Stomach (tissue), 9 donors: ENCODE results near the gene WWOX. TPM values are rescaled to one million over a fixed set of nuclear protein-coding genes. Genes with fewer than 3 reads are reported as not detected.
A peak's percentile ranks its signal among the peaks of the same experiment; 100 is the strongest.

ENCODE experiments used
- DNase-seq, 2 donors: peaks; one replicate each; pipeline versions ENCODE4 v3.0.0 to v3.0.0-alpha.2; 2013 to 2019
- H3K27ac ChIP-seq, 5 donors: fragments of 200-600 bp in 4 of 5; sonication (generic) in 4 of 5; one replicate each; pipeline ENCODE4 v1.5.1; 2013 to 2019; ENCODE audit warnings: mild to moderate bottlenecking in 1 of 5, moderate library complexity in 1 of 5
- H3K27me3 ChIP-seq, 3 donors: fragments of 200-600 bp; sonication (generic); one replicate each; pipeline ENCODE4 v1.5.1; 2017 to 2019; ENCODE audit warnings: mixed run types in 1 of 3
- H3K36me3 ChIP-seq, 4 donors: fragments of 200-600 bp; sonication (generic); 1 replicate in 3 of 4; 2 replicates in 1 of 4; pipeline ENCODE4 v1.5.1; 2016 to 2019
- H3K4me1 ChIP-seq, 4 donors: fragments of 200-600 bp; sonication (generic); one replicate each; pipeline ENCODE4 v1.5.1; 2016 to 2019
- H3K4me3 ChIP-seq, 4 donors: fragments of 200-600 bp; sonication (generic) in 3 of 4; one replicate each; pipeline ENCODE4 v1.5.1; 2016 to 2019; ENCODE audit warnings: mild to moderate bottlenecking in 1 of 4
- H3K9me3 ChIP-seq, 4 donors: fragments of 200-600 bp; sonication (generic); one replicate each; pipeline ENCODE4 v1.5.1; 2016 to 2019
- CTCF ChIP-seq, 7 experiments: fragments of 450-650 bp in 4 of 7; fragments of 200-600 bp in 3 of 7; sonication (generic) in 3 of 7; IDR thresholded peaks; one replicate each; pipeline ENCODE4 v1.5.1; 2016 to 2019; ENCODE audit warnings: antibody characterized with exemption in 7 of 7, control low read depth in 2 of 7, mild to moderate bottlenecking in 1 of 7
- EP300 ChIP-seq: sonication (generic); formaldehyde crosslinking; IDR thresholded peaks from one replicate; pipeline ENCODE4 v1.6.1; 2017; ENCODE audit warnings: antibody characterized with exemption
- POLR2A ChIP-seq, 4 donors: fragments of 450-650 bp; IDR thresholded peaks; one replicate each; pipeline ENCODE4 v1.6.1; 2016; ENCODE audit warnings: antibody characterized with exemption in 4 of 4, control low read depth in 2 of 4, mild to moderate bottlenecking in 1 of 4, moderate library complexity in 1 of 4
- POLR2AphosphoS5 ChIP-seq, 3 donors: sonication (generic); formaldehyde crosslinking; IDR thresholded peaks; one replicate each; pipeline ENCODE4 v1.6.1; 2016; ENCODE audit warnings: antibody characterized with exemption in 3 of 3
- whole genome bisulfite sequencing, 5 donors: extraction: QIAGEN DNeasy Blood & Tissue Kit in 3 of 5; methylation state at CpG; one replicate each; pipeline versions ENCODE4 v1.1.5 to v1.1.7; 2013 to 2018; 5-methylcytosine and 5-hydroxymethylcytosine counted together
- intact Hi-C: fragments of 100-400 bp; cut with DNase I; formaldehyde crosslinking; loops from one replicate; pipeline ENCODE4 v1.15.1; 2023; ENCODE audit warnings: low total_unique reads
- polyA plus RNA-seq, 3 donors: library from polyadenylated mRNA; stranded (reverse); fragments of 200-250 nt; gene quantifications; one replicate each; pipeline ENCODE4 v1.2.3, GENCODE V29; 2013
- total RNA-seq, 5 donors: library from RNA; depleted of rRNA; stranded (reverse); fragments of >200 nt; gene quantifications; one replicate each; pipeline versions ENCODE4 v1.1.0 to v1.2.3, GENCODE V29; 2014 to 2016
- donor health status: healthy with polysubstance abuse.
- donor health status: Bipolar disorder and iron deficiency.
- donor health status: healthy.

WWOX gene
- total and polyA plus RNA-seq, 8 donors: 7.7 to 129 (median 48.7) TPM

GRCh38 chr16:79013930-79014660 lies 914.6 kb downstream of the WWOX start:
- WGBS, 5 donors: 78 to 90% (median 87%) methylated on average over 17 of the region's 17 CpGs
- Histone ChIP-seq H3K4me3 (no peak overlapping the region), H3K27me3 (no peaks in the 10 kb centered on the region), H3K4me1 (no peaks in the 10 kb centered on the region), H3K27ac (no peak overlapping the region), H3K9me3 (no peaks in the 10 kb centered on the region), H3K36me3 (no peaks in the 10 kb centered on the region)
- intact Hi-C loops: no loop called here
- TF ChIP-seq EP300: no peak
- no peak for TF ChIP-seq POLR2AphosphoS5 (IDR thresholded peaks at IDR 0.05)
- no peak for TF ChIP-seq POLR2A (IDR thresholded peaks at IDR 0.05)
- TF ChIP-seq CTCF (IDR thresholded peaks at IDR 0.05): no peak
- peak in 1 of 2 donors; percentile 17 for DNase-seq

GRCh38 chr16:79018650-79019429 lies 919.4 kb downstream of the WWOX start:
- peaks cover 0 to 3% (median 0%) of the 10 kb centered on the region in 4 donors for H3K4me1 ChIP-seq
- no peaks in the 10 kb centered on the region for H3K36me3 ChIP-seq
- TF ChIP-seq POLR2AphosphoS5 (IDR thresholded peaks at IDR 0.05) (no peak), CTCF (IDR thresholded peaks at IDR 0.05) (no peak), EP300 (no peak), POLR2A (IDR thresholded peaks at IDR 0.05) (no peak)
- no peaks in the 10 kb centered on the region for H3K9me3 ChIP-seq
- intact Hi-C loops: no loop called here
- H3K27me3 ChIP-seq: no peaks in the 10 kb centered on the region
- H3K27ac ChIP-seq: no peak overlapping the region
- no peak overlapping the region for H3K4me3 ChIP-seq
- DNase-seq: no peak
- WGBS, 5 donors: 81 to 94% (median 92%) methylated on average over 11 to 13 of the region's 13 CpGs

- no peaks in the 10 kb centered on the region for H3K36me3 ChIP-seq
- H3K4me1 ChIP-seq: peaks cover 0 to 3% (median 0%) of the 10 kb centered on the region in 4 donors
- H3K27me3 ChIP-seq: no peaks in the 10 kb centered on the region
- intact Hi-C loops: no loop called here
- DNase-seq: no peak
- no peak overlapping the region for H3K4me3 ChIP-seq
- 37 to 77% (median 75%) methylated on average over 3 of the region's 3 CpGs for WGBS, 5 donors
- no peak overlapping the region for H3K27ac ChIP-seq
- H3K9me3 ChIP-seq: no peaks in the 10 kb centered on the region
- TF ChIP-seq CTCF (IDR thresholded peaks at IDR 0.05) (no peak), EP300 (no peak), POLR2A (IDR thresholded peaks at IDR 0.05) (no peak), POLR2AphosphoS5 (IDR thresholded peaks at IDR 0.05) (no peak)
Measured at GRCh38 chr16:79019431-79019830, 920.0 kb downstream of the WWOX start.

- no peak for TF ChIP-seq POLR2AphosphoS5 (IDR thresholded peaks at IDR 0.05)
- no peak for TF ChIP-seq CTCF (IDR thresholded peaks at IDR 0.05)
- TF ChIP-seq POLR2A (IDR thresholded peaks at IDR 0.05): no peak
- TF ChIP-seq EP300: no peak
- no peak for DNase-seq
- Histone ChIP-seq H3K4me1 (peaks cover 0 to 3% (median 0%) of the 10 kb centered on the region in 4 donors), H3K4me3 (no peak overlapping the region), H3K9me3 (no peaks in the 10 kb centered on the region), H3K36me3 (no peaks in the 10 kb centered on the region), H3K27me3 (no peaks in the 10 kb centered on the region), H3K27ac (no peak overlapping the region)
- intact Hi-C loops: no loop called here
- 43 to 77% (median 60%) methylated on average over 9 of the region's 9 CpGs for WGBS, 5 donors
Measured at GRCh38 chr16:79021991-79022630, 922.7 kb downstream of the WWOX start.
